Mucosa of descending colon (tissue), 3 donors: ENCODE data around the gene FAM13A. TPM values are rescaled to one million over a fixed set of nuclear protein-coding genes. Genes with fewer than 3 reads are reported as not detected.

Experiments used
- ATAC-seq: fragments of 200-7000 bp; cut with Tn5 transposase; one replicate; pipeline ENCODE4 v1.9.1; 2020; ENCODE audit warnings: mild to moderate bottlenecking, moderate library complexity
- DNase-seq, 3 donors: peaks; one replicate each; pipeline ENCODE4 v3.0.0-alpha.2; 2020
- H3K36me3 ChIP-seq: fragments of 200-600 bp; one replicate; pipeline ENCODE4 v1.8.0; 2021; ENCODE audit warnings: low read depth, mild to moderate bottlenecking
- H3K4me1 ChIP-seq: fragments of 200-600 bp; one replicate; pipeline ENCODE4 v1.8.0; 2021; ENCODE audit warnings: low read depth, mild to moderate bottlenecking
- H3K4me3 ChIP-seq: fragments of 200-600 bp; one replicate; pipeline ENCODE4 v1.8.0; 2021; ENCODE audit warnings: mild to moderate bottlenecking
- H3K9me3 ChIP-seq: fragments of 200-600 bp; one replicate; pipeline ENCODE4 v1.8.0; 2021; ENCODE audit warnings: mild to moderate bottlenecking
- intact Hi-C, 2 donors: fragments of 100-400 bp; cut with DNase I in 1 of 2; cut with micrococcal nuclease in 1 of 2; formaldehyde crosslinking; loops; one replicate each; pipeline versions ENCODE4 v1.11.0 to v1.11.1; 2022; cut with DNase I, micrococcal nuclease
- total RNA-seq, 3 donors: library from RNA; stranded (reverse); fragmentation: NEBNext Ultra II Directional in 2 of 3; extraction: Animal tissue kit (Norgen Biotek cat#: 25700) in 2 of 3; gene quantifications; one replicate each; pipeline versions ENCODE4 v1.2.1 to v1.2.4, GENCODE V29; 2021 to 2023
- TF ChIP-seq, protein P1 (sequence below): fragments of 200-600 bp; IDR thresholded peaks from one replicate; pipeline ENCODE4 v1.8.0; 2022; ENCODE audit warnings: antibody characterized with exemption, mild to moderate bottlenecking
- donor health status: DM: no; HTN: no; CAD: no; lungs with moderate emphysema.
- donor health status: DM: no; HTN: no; CAD: no.
- donor health status: DM: no; HTN: yes; CAD: no.

FAM13A gene
- total RNA-seq, 3 donors from 2014 or later: 41.6 to 60.1 (median 50.2) TPM

DNA sequence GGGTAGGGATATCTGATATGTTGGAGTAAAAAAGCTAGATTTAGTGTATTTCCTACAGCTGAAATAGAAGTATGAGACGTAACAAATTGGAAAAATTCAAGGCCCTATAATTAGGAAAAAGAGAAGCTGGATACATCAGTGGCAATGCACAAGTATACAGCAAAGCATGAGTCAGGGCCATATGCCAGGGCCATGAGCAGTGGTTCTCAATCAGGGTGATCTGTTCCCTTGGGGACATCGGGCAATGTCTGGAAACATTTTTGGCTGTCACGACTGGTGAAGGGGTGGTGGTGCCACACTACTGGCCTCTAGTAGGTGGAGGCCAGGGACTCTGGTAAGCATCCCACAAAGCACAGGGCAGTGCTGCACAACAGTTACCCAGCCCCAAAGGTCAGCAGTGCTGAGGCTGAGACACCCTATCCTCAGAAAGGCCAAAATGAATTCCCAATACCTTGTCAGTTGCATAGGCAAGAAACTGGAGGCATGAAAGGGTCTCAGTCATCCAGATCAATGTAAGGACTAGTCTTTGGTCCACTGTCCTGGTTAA lies 322.5 kb downstream of the FAM13A start:
- no peaks in the 10 kb centered on the region for H3K9me3 ChIP-seq
- TF ChIP-seq, protein P1, sequence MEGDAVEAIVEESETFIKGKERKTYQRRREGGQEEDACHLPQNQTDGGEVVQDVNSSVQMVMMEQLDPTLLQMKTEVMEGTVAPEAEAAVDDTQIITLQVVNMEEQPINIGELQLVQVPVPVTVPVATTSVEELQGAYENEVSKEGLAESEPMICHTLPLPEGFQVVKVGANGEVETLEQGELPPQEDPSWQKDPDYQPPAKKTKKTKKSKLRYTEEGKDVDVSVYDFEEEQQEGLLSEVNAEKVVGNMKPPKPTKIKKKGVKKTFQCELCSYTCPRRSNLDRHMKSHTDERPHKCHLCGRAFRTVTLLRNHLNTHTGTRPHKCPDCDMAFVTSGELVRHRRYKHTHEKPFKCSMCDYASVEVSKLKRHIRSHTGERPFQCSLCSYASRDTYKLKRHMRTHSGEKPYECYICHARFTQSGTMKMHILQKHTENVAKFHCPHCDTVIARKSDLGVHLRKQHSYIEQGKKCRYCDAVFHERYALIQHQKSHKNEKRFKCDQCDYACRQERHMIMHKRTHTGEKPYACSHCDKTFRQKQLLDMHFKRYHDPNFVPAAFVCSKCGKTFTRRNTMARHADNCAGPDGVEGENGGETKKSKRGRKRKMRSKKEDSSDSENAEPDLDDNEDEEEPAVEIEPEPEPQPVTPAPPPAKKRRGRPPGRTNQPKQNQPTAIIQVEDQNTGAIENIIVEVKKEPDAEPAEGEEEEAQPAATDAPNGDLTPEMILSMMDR: no peak
- DNase-seq (no peak), ATAC-seq (peak; percentile 5)
- H3K4me3 ChIP-seq: no peak overlapping the region
- no peaks in the 10 kb centered on the region for H3K36me3 ChIP-seq
- H3K4me1 ChIP-seq: no peaks in the 10 kb centered on the region
- intact Hi-C loops: no loop called here

DNA sequence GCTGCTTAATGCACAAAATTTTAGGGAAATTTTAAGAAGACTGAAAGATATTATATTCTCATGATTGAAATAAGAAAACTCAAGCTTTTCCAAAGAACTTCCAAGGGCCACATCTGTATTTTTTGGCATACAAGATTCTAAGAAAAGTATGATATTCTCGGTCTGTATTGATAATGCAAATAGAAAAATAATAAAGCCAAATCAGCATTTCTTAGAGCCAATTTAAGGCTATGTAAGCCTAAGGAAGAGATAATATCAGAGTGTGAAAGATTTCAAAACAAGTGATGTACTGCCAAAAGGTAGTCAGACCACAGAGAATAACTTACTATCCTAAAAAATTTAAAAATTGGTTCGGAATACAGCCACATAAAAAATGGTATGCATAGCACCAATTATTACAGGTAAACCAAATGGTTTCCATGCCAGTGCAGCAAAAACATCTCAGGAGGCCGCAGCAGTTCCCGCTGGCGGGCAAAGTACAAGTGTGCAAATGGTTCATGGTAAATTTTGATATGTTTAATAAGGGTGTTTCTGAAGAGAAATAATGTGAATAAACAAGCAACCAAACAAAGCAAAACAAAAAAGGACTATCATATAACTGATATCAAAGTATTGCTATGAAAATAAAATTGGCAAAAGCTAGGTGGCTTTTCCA lies 324.1 kb downstream of the FAM13A start:
- DNase-seq (no peak), ATAC-seq (no peak)
- Histone ChIP-seq H3K4me1 (no peaks in the 10 kb centered on the region), H3K9me3 (no peaks in the 10 kb centered on the region), H3K4me3 (no peak overlapping the region), H3K36me3 (no peaks in the 10 kb centered on the region)
- intact Hi-C loops: no loop called here
- TF ChIP-seq, protein P1: no peak

GRCh38 chr4:88731381-88731780 lies 325.6 kb downstream of the FAM13A start:
- H3K4me1 ChIP-seq: no peaks in the 10 kb centered on the region
- intact Hi-C loops: no loop called here
- H3K4me3 ChIP-seq: no peak overlapping the region
- no peak for ATAC-seq
- TF ChIP-seq, protein P1: no peak
- no peaks in the 10 kb centered on the region for H3K9me3 ChIP-seq
- no peaks in the 10 kb centered on the region for H3K36me3 ChIP-seq
- DNase-seq: no peak

- TF ChIP-seq, protein P1: no peak
- ATAC-seq (no peak), DNase-seq (no peak)
- Histone ChIP-seq H3K36me3 (no peaks in the 10 kb centered on the region), H3K4me1 (no peaks in the 10 kb centered on the region), H3K4me3 (no peak overlapping the region), H3K9me3 (no peaks in the 10 kb centered on the region)
- intact Hi-C loops: no loop called here
These were observed 326.2 kb downstream of the FAM13A start for GRCh38 chr4:88730811-88731210.

DNA sequence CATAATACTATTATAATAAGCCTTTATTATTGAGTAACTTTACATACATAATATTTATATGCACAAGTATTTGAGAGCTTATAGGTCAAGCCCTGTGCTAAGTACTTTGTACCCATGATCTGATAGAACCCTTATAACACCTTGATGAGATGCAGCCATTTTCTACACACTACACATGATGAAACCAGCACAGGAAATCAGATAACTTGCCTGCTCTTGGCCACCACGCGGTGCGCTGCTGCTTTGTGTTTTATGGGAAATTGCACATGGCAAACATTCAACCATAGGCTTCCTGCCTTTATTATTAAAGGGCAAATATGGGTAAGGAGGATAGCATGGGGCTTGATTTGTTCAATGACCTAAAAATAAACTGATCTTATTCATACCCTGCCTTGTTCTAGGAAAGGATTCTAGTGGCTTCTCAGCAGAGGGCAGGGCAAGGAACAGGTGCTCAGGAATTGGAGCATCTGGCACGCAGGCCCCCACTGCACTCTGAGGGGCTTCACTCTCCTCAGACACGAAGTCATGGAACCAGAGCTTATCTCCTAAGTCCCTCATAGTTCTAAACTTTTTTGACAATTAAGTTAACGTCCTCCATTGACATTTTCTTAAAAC lies 327.7 kb downstream of the FAM13A start:
- DNase-seq (no peak), ATAC-seq (no peak)
- TF ChIP-seq, protein P1: no peak
- H3K4me1 ChIP-seq: no peaks in the 10 kb centered on the region
- H3K36me3 ChIP-seq: no peaks in the 10 kb centered on the region
- intact Hi-C loops: no loop called here
- no peak overlapping the region for H3K4me3 ChIP-seq
- no peaks in the 10 kb centered on the region for H3K9me3 ChIP-seq
